K562 (cell line): Measurements from ENCODE around the gene TAX1BP1. TPM values are rescaled to one million over a fixed set of nuclear protein-coding genes. Genes with fewer than 3 reads are reported as not detected.

Source experiments
- ATAC-seq: fragments of 200-7000 bp; cut with Tn5 transposase; 3 replicates; pipeline ENCODE4 v1.9.1; 2020; ENCODE audit warnings: moderate library complexity
- BruUV-seq: library from RNA; stranded (reverse); fragments of 400-500 nt; replicated peaks from 2 replicates; lab custom pipeline; 2021; lab: Mats Ljungman, UMichigan
- CTCF ChIA-PET: fragments of 300-600 bp; formaldehyde crosslinking; extraction: SDS; loops from one replicate; lab custom pipeline; 2021; ENCODE audit warnings: low intra/inter-chr PET ratio; lab: Yijun Ruan, JAX
- POLR2A ChIA-PET: fragments of 300-600, 350-650 bp; sonication (Branson Sonifier 250); formaldehyde crosslinking; extraction: SDS; loops from one replicate; lab custom pipeline; 2021; ENCODE audit warnings: antibody characterized with exemption, inconsistent platforms; lab: Yijun Ruan, JAX
- DNase-seq, 4 experiments: peaks; one replicate each; pipeline versions ENCODE4 v3.0.0 to v3.0.0-alpha.2; 2011 to 2018; ENCODE audit warnings: low spot score in 3 of 4, mixed read lengths in 3 of 4; ENCODE audit errors: extremely low read depth in 1 of 4
- FAIRE-seq: peaks from 2 replicates; lab custom pipeline; 2011; peaks lifted over from hg19 to GRCh38; lab: Jason Lieb, UNC
- H2AFZ ChIP-seq: 2 replicates; pipeline ENCODE4 v1.6.0; 2011; ENCODE audit warnings: low read depth, low read length, control low read depth, inconsistent platforms
- H3K27ac ChIP-seq: fragments of 200-600 bp; 3 replicates; pipeline ENCODE4 v1.8.0; 2011; ENCODE audit warnings: low read depth, mild to moderate bottlenecking, control low read depth, inconsistent platforms, low read length, moderate library complexity, mixed read lengths; ENCODE audit errors: extremely low read depth
- H3K27me3 ChIP-seq, 2 experiments: fragments of 300-600 bp in 1 of 2; 2 replicates in 1 of 2; 3 replicates in 1 of 2; pipeline versions ENCODE4 v1.6.0 to v1.8.0; 2011; ENCODE audit warnings: inconsistent platforms in 2 of 2, low read length in 2 of 2, mild to moderate bottlenecking in 1 of 2, mixed read lengths in 1 of 2, moderate library complexity in 1 of 2; ENCODE audit not compliant: control insufficient read depth in 2 of 2, insufficient read depth in 2 of 2
- H3K36me3 ChIP-seq: fragments of 300-600 bp; 3 replicates; pipeline ENCODE4 v1.8.0; 2011; ENCODE audit warnings: mild to moderate bottlenecking, low read length, inconsistent platforms; ENCODE audit not compliant: control insufficient read depth, insufficient read depth
- H3K4me1 ChIP-seq, 2 experiments: fragments of 200-600 bp in 1 of 2; replicated peaks in 1 of 2; 2 replicates in 1 of 2; 3 replicates in 1 of 2; pipeline versions ENCODE4 v1.5.1 to v1.8.0; 2011; ENCODE audit warnings: inconsistent platforms in 2 of 2, low read length in 2 of 2, mild to moderate bottlenecking in 1 of 2, mixed read lengths in 1 of 2, moderate library complexity in 1 of 2; ENCODE audit not compliant: control insufficient read depth in 2 of 2, insufficient read depth in 2 of 2
- H3K4me2 ChIP-seq: 2 replicates; pipeline ENCODE4 v1.6.1; 2011; ENCODE audit warnings: low read length, control low read depth, inconsistent platforms, mixed read lengths; ENCODE audit not compliant: insufficient read depth
- H3K4me3 ChIP-seq: fragments of 200-600 bp; sonication (generic), shearing (Covaris generic); 2 replicates; pipeline ENCODE4 v1.5.1; 2016; ENCODE audit warnings: control low read depth, inconsistent platforms
- H3K79me2 ChIP-seq: fragments of 200-600 bp; 3 replicates; pipeline ENCODE4 v1.8.0; 2011; ENCODE audit warnings: low read length, inconsistent platforms; ENCODE audit not compliant: control insufficient read depth, insufficient read depth
- H3K9ac ChIP-seq, 2 experiments: 2 replicates each; pipeline versions ENCODE4 v1.6.0 to v1.6.1; 2011; ENCODE audit warnings: low read depth in 2 of 2, low read length in 2 of 2, control low read depth in 1 of 2, inconsistent platforms in 1 of 2, mild to moderate bottlenecking in 1 of 2, mixed read lengths in 1 of 2; ENCODE audit not compliant: insufficient read depth in 1 of 2
- H3K9me1 ChIP-seq: one replicate; pipeline ENCODE4 v1.6.0; 2011; ENCODE audit warnings: inconsistent platforms, mild to moderate bottlenecking, low read length, moderate library complexity; ENCODE audit not compliant: control insufficient read depth, insufficient read depth
- H3K9me3 ChIP-seq: replicated peaks from 2 replicates; pipeline ENCODE4 v1.5.1; 2011; ENCODE audit warnings: low read depth, low read length, inconsistent platforms; ENCODE audit not compliant: control insufficient read depth, insufficient read depth
- H4K20me1 ChIP-seq: replicated peaks from 2 replicates; pipeline ENCODE4 v1.6.1; 2011; ENCODE audit warnings: low read length, inconsistent platforms, mixed read lengths; ENCODE audit not compliant: control insufficient read depth, insufficient read depth
- EWSR1 ChIP-seq: fragments of 450-650 bp; IDR thresholded peaks from 2 replicates; pipeline ENCODE4 v1.6.1; 2018; ENCODE audit warnings: borderline replicate concordance, mild to moderate bottlenecking, low read depth, moderate library complexity; ENCODE audit not compliant: partially characterized antibody
- MAFK ChIP-seq: IDR thresholded peaks from 2 replicates; pipeline ENCODE4 v1.6.1; 2011; ENCODE audit warnings: low read length, improper control_type of control experiment
- MTF1 ChIP-seq: fragments of 250-450 bp; sonication (Bioruptor Pico); IDR thresholded peaks from 2 replicates; pipeline ENCODE4 v1.9.0; 2021; ENCODE audit warnings: moderate library complexity, mild to moderate bottlenecking, inconsistent platforms, borderline replicate concordance
- PRMT5 ChIP-seq: sonication (generic); formaldehyde crosslinking; IDR thresholded peaks from 2 replicates; pipeline ENCODE4 v1.5.0; 2020; ENCODE audit warnings: missing genetic modification reagents
- SPI1 ChIP-seq: IDR thresholded peaks from 2 replicates; pipeline ENCODE4 v1.6.1; 2011; ENCODE audit warnings: low read depth, low read length, control low read depth, borderline replicate concordance
- TCF7L2 ChIP-seq: fragments of 150-350 bp; IDR thresholded peaks from 2 replicates; pipeline ENCODE4 v1.6.1; 2016; ENCODE audit warnings: low read depth, mild to moderate bottlenecking, low read length, moderate library complexity
- ZNF695 ChIP-seq: fragments of 450-650 bp; formaldehyde crosslinking; IDR thresholded peaks from 2 replicates; pipeline ENCODE4 v1.4.0; 2020; ENCODE audit warnings: mild to moderate bottlenecking, moderate library complexity
- WGBS: fragments of 100-300 bp; shearing (Covaris generic); methylation state at CpG from one replicate; pipeline ENCODE4 v1.1.6; 2016; ENCODE audit warnings: low coverage, mixed read lengths; ENCODE audit not compliant: insufficient coverage; ENCODE audit errors: missing lambda C conversion rate; 5-methylcytosine and 5-hydroxymethylcytosine counted together
- in situ Hi-C: fragments of 300-500 bp; cut with MboI; formaldehyde crosslinking; loops from 4 replicates; pipeline ENCODE4 v1.15.0; 2018; ENCODE audit warnings: inconsistent platforms, mixed read lengths
- intact Hi-C: fragments of 100-400 bp; cut with micrococcal nuclease; formaldehyde crosslinking; loops from 2 replicates; pipeline ENCODE4 v1.14.2; 2022
- polyA plus RNA-seq, 8 experiments: library from polyadenylated mRNA; depleted of rRNA in 4 of 8; stranded (reverse) in 5 of 8; unstranded in 3 of 8; fragments of >200 nt; fragmentation: Nextera tagmentation in 2 of 8; fragmentation: Illumina TruSeq in 1 of 8; extraction: Ambion mirVana in 2 of 8; extraction: Trizol in 1 of 8; gene quantifications; 2 replicates each; pipeline versions ENCODE4 v1.2.1 to v1.2.3, GENCODE V29; 2011 to 2014; ENCODE audit warnings: inconsistent platforms in 1 of 8, missing spikeins in 1 of 8
- total RNA-seq, 7 experiments: library from RNA; depleted of rRNA in 6 of 7; stranded (reverse); fragments of >200 nt in 6 of 7; fragmentation: Illumina TruSeq in 2 of 7; extraction: Trizol in 2 of 7; gene quantifications; 2 replicates each; pipeline versions ENCODE4 v1.2.1 to v1.2.3, GENCODE V29; 2011 to 2021; ENCODE audit warnings: low replicate concordance in 1 of 7
- TF ChIP-seq, protein P1 (sequence below): sonication (generic); formaldehyde crosslinking; IDR thresholded peaks from 2 replicates; pipeline ENCODE4 v1.8.0; 2022; ENCODE audit warnings: mild to moderate bottlenecking, missing genetic modification reagents
- TF ChIP-seq, protein P2 (sequence below): fragments of 250-450 bp; sonication (Bioruptor Pico); IDR thresholded peaks from 2 replicates; pipeline ENCODE4 v1.9.0; 2021; ENCODE audit warnings: mild to moderate bottlenecking
- TF ChIP-seq, protein P3 (sequence below): fragments of 250-450 bp; sonication (Bioruptor Pico); IDR thresholded peaks from 2 replicates; pipeline ENCODE4 v1.4.0; 2020; ENCODE audit warnings: borderline replicate concordance

The TAX1BP1 gene
- total and polyA plus RNA-seq, 9 of the 15 experiments (the other 6 are each of a cell fraction or from before 2014, with no cell fraction given) = 49.0 to 119 (median 75.9) TPM

DNA sequence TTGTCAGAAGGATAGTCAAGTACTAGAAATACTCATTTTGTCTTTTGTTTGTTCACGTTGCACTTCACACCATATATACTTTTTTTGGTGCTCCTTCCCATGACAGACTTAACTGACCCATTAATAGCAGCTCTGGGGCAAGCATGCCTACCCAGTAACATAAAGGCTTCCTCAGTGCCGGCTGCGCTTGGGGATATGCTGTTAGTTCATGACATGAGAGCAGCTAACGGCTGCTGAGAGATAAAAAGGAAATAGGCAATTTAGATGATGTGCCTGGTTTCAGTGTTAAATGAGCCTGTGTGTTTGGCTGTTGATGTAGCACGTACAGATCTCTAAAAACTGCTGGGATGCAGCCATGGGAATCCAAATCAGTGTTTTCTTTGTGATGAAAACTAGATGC is 86.4 kb downstream of the TAX1BP1 start:
- H3K9me3 ChIP-seq = no peaks in the 10 kb centered on the region
- no peak overlapping the region for H3K4me2 ChIP-seq
- peaks cover 19% of the 10 kb centered on the region; the same call in 2 of the 3 replicates for H3K36me3 ChIP-seq
- no peak overlapping the region for H3K27ac ChIP-seq
- ATAC-seq = no peak
- in situ Hi-C loops (no loop called here), intact Hi-C loops (no loop called here)
- no TSS peak for BruUV-seq
- H4K20me1 ChIP-seq = no peaks in the 10 kb centered on the region
- CTCF ChIA-PET = no interaction called here
- no peak for FAIRE-seq
- H3K9me1 ChIP-seq = no peaks in the 10 kb centered on the region
- no peaks in the 10 kb centered on the region for H3K79me2 ChIP-seq
- 83% methylated on average over 5 of the region's 5 CpGs for WGBS
- no peak overlapping the region for H3K9ac ChIP-seq
- POLR2A ChIA-PET = interaction anchor here (1.1 kb wide), 1 partner anchor 10 kb away, joined by 3 read pairs; no protein-coding TSS in a partner anchor
- DNase-seq = no peak
- TF ChIP-seq TCF7L2 (no peak), EWSR1 (no peak), MTF1 (CRISPR knock-in tag) (no peak), MAFK (no peak), ZNF695 (no peak), SPI1 (no peak), PRMT5 (CRISPR knock-in tag) (no peak)
- TF ChIP-seq, protein P1, sequence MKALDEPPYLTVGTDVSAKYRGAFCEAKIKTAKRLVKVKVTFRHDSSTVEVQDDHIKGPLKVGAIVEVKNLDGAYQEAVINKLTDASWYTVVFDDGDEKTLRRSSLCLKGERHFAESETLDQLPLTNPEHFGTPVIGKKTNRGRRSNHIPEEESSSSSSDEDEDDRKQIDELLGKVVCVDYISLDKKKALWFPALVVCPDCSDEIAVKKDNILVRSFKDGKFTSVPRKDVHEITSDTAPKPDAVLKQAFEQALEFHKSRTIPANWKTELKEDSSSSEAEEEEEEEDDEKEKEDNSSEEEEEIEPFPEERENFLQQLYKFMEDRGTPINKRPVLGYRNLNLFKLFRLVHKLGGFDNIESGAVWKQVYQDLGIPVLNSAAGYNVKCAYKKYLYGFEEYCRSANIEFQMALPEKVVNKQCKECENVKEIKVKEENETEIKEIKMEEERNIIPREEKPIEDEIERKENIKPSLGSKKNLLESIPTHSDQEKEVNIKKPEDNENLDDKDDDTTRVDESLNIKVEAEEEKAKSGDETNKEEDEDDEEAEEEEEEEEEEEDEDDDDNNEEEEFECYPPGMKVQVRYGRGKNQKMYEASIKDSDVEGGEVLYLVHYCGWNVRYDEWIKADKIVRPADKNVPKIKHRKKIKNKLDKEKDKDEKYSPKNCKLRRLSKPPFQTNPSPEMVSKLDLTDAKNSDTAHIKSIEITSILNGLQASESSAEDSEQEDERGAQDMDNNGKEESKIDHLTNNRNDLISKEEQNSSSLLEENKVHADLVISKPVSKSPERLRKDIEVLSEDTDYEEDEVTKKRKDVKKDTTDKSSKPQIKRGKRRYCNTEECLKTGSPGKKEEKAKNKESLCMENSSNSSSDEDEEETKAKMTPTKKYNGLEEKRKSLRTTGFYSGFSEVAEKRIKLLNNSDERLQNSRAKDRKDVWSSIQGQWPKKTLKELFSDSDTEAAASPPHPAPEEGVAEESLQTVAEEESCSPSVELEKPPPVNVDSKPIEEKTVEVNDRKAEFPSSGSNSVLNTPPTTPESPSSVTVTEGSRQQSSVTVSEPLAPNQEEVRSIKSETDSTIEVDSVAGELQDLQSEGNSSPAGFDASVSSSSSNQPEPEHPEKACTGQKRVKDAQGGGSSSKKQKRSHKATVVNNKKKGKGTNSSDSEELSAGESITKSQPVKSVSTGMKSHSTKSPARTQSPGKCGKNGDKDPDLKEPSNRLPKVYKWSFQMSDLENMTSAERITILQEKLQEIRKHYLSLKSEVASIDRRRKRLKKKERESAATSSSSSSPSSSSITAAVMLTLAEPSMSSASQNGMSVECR (CRISPR knock-in tag) = no peak
- TF ChIP-seq, protein P2, sequence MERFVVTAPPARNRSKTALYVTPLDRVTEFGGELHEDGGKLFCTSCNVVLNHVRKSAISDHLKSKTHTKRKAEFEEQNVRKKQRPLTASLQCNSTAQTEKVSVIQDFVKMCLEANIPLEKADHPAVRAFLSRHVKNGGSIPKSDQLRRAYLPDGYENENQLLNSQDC (CRISPR knock-in tag) = no peak
- TF ChIP-seq, protein P3, sequence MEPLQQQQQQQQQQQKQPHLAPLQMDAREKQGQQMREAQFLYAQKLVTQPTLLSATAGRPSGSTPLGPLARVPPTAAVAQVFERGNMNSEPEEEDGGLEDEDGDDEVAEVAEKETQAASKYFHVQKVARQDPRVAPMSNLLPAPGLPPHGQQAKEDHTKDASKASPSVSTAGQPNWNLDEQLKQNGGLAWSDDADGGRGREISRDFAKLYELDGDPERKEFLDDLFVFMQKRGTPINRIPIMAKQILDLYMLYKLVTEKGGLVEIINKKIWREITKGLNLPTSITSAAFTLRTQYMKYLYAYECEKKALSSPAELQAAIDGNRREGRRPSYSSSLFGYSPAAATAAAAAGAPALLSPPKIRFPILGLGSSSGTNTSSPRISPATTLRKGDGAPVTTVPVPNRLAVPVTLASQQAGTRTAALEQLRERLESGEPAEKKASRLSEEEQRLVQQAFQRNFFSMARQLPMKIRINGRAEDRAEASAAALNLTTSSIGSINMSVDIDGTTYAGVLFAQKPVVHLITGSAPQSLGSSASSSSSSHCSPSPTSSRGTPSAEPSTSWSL (CRISPR knock-in tag) = no peak
- no peaks in the 10 kb centered on the region for H3K27me3 ChIP-seq
- no peak overlapping the region for H3K4me3 ChIP-seq
- no peaks in the 10 kb centered on the region for H3K4me1 ChIP-seq
- H2AFZ ChIP-seq = no peak overlapping the region
